ENCODE measurements around the gene CDK17.

- TF ChIP-seq CTCF (IDR thresholded peaks at IDR 0.05), result no peak
- TF ChIP-seq POLR2A (IDR thresholded peaks at IDR 0.05), result no peak
- TF ChIP-seq POLR2AphosphoS5 (IDR thresholded peaks at IDR 0.05; ENCODE audit: insufficient read depth in 1 of 2, low read depth in 1 of 2), result no peak
Observed at GRCh38 chr12:96337953-96338352, 62.3 kb downstream of the CDK17 start.
